Midbrain (tissue), 1 donor: ENCODE measurements around the gene ADGRA3.
"Not testable (repeated sequence)": the region's sequence is repeated elsewhere in the genome, so short reads cannot be mapped to it uniquely, and the experiment has no call there.

Experiments
- DNase-seq: peaks from one replicate; lab custom pipeline; 2025; lab: John Stamatoyannopoulos, UW

Gene ADGRA3

DNA sequence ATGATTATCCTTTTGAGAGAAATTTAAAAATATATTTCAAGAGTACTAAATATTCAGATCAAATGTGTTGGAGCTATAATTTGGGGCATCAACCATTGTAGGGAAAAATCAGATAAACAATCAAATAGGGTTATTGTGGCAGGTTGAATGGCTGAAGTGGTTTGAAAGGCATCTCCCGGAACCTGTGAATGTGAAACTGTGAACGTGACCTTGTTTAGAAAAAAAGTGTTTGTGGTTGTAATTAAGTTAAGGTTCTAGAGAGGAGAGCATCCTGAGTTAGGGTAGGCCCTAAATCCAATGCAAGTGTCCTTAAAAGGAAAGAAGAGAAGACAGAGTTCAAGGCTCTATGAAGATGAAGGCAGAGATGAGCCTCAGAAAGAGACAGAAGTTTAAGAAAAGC is 37.4 kb downstream of the ADGRA3 start:
- no peak for DNase-seq

DNA sequence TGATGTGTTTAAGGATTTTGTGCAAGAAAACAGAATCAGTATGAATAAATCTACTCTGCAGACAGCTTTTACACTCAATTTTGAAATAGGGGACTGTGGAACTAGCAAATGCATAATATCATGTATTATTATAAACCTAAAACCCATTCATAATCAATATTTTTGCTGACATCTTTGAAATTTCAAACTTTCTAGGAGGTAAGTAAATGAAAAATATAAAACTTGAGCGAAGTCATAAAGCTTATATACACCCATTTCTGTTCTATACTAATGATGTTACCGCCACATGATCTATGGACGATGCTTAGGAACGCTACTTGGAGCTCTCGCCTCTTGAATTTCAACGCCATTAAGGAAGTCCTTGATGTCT is 38.1 kb downstream of the ADGRA3 start:
- no peak for DNase-seq

DNA sequence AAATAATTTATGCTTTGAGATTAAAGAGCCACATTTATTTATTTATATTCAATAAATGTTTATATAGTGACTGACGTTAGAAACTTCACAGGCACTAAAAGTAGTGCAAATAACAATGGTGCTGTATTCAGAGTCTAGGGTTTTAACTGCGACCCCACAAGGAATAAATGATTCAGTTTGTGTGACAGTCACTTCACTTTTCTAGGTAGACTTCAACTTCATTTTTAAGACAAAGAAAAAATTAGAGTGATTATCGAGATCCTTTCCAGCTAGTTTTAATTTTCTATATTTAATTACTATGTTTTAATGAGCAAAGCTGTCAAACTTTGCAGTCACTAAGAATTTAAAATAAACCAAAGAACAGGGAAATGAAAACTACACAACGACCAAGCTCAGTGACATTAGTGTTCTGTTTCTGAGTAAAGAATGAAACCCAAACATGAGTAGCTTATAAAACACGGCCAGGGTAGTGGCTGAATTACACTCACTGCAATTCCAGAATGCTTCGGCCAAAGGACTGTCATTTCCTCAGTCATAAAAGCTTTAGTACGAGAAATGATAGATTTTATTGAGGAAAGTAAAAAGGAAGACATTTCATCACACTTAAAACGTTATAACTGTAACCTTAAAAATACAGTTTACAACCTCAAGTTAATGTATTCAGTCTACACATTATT is 38.6 kb downstream of the ADGRA3 start:
- DNase-seq, result peak; percentile 9

DNA sequence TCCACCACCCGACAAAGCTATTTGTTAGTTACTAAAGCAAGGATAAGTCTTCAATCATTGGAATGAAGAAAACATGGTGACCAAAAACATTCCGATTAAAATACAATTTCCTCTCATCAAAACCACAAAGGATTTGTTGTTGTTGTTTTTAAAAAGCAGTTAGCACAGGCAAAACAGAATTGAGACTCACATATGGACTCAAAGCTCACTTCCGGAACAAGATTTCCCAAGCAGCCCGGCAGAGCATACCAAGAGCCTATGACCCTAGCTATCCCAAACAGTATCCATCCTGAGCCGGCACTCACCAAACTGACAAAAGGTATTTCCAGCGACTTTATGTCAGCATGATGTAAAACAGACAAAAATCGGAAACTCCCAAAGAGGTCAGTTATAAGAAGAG is 39.9 kb downstream of the ADGRA3 start:
- DNase-seq, result no peak

DNA sequence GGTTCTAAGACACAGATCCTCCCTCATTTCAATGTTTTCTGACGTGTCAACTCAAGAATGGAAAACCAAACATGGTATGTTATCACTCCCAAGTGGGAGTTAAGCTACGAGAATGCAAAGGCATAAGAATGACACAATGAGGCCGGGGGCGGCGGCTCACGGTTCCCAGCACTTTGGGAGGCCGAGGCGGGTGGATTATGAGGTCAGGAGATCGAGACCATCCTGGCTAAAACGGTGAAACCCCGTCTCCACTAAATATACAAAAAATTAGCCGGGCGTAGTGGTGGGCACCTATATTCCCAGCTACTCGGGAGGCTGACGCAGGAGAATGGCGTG is 40.6 kb downstream of the ADGRA3 start:
- DNase-seq, result not testable (repeated sequence)

DNA sequence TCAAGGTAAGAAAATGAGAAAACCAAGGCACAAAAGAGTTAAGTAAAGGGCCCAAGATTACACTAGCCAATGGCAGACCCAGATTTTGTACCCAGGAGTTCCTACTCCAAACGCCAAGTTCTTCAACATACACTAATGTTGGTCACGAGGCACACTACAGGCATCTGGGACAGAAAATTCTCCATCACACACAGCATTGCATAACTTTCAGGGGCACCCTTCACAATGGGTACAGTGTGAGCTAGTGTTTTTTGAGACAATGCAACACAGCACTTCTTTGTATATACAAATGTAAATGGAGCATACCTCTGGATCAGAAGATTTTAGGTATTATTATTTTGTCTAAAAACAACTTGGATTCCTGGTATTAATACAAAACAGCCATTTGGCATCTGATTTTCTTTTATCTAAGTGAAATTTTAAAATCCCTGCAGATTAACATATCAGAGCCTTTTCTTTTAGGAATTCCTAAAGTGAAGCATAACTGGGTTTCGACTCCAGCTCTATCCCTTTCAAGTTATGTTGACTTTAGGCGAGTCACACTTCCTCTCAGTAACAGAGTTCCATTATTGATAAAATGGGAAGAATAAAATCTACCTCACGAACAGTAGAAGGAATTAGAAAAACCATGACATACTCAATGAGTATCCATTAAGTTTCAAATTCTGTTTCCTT is 41.1 kb downstream of the ADGRA3 start:
- no peak for DNase-seq

DNA sequence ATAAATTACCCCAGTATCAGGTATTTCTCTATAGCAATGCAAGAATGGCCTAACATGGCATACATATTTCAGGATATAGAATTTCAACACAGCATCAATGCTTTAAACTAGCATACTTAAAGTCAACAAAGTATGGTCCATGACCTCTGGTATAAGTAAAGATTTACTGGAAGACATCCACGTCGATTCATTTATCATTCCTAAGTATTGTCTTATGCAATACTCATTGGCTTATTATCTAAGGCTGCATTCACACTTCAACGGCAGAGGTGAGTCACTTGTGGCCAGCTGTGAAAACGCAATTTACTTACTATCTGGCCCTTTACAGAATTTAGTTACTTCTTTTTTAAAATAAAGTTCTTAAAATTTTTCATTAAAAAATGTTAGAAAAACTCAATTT is 42.6 kb downstream of the ADGRA3 start:
- no peak for DNase-seq

DNA sequence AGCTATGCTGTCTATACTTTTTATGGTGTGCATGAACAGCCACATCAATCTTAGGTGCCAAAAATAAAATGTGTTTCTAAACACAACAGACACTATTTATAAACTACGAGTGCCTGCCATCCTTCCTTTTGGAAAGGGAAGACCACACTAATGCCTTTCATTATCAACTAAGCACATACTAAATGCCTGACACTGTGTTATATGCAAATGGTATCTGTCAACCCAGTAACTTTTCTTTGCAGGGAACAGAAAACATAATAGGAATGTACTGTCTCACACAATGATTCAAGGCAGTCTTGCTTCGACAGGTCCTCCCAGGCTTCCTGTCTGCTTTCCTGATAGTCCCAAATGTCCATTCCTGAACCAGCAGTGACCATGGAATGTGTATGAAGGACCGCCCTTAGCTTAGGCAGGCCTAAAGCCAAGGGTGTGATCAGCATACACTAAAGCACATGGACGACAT is 43.8 kb downstream of the ADGRA3 start:
- DNase-seq, result no peak

DNA sequence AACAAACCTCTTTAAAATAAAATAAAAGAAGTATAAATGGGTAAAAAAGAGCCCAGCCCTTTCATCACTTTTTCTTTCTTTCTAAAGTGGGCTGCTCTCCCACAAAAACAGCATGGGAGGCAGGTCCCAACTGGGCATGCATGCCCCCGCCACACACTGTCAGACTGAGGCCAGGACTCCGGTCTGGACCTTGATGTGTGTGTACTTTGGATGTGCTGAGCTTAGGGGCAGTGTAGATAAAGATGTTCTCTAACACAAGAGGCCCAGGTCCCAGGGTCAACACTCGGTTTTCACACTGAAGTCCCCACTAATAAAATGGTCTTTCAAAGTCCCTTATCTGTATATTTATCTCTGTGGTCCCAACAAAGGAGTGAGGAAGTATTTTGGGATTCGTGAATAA is 44.4 kb downstream of the ADGRA3 start:
- no peak for DNase-seq

DNA sequence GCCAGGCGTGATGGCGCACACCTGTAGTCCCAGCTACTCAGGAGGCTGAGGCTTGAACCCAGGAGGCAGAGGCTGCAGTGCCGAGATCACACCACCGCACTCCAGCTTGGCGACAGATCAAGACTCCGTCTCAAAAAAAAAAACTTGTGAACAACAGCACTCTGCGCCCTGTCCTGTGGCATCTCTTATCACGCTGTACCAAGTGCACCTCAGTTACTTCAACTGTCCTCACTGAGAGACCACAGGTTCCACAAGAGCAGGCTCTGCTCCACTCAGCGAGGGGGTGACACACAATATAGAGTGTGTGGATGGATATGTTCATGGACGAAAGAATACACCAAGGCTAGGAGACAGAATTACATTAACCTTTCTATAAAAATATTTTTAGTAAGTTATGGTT is 49.3 kb downstream of the ADGRA3 start:
- no peak for DNase-seq

DNA sequence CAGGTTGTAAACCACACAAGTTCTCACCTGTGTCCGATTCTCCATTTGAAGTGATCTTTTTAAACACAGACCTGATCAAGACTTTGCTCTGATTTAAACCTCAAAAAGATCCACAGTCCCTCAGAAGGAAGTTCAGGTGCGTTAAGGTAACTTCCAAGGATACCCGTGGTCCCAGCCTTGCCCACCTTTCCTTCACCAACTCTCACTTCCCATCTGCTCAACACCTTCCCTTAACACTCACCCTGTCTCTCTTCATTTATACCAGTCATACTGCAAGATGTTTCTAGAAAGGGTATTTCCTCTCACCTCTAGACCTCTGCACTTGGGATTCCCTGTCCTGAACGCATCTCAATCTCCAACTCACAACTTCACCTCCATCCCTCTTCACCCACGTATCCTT is 49.9 kb downstream of the ADGRA3 start:
- DNase-seq, result no peak

DNA sequence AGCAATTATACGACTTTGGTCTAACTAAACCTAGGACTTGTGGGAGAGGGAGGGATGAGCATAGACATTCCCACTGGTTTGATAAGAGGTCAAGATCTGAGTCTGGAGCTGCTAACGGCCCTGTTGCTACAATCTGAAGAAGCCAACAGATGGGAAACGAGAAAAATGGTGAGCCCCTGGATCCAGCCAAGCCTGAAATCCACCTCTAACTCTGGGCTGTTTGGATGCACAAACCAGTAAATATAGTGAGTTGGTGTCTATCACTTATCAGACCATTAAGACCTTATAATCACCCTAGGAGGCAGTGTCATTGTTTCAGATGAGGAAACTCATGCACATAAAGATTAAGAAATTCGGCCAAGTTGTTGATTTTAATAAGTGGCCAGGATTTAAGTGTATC is 50.5 kb downstream of the ADGRA3 start:
- no peak for DNase-seq

DNA sequence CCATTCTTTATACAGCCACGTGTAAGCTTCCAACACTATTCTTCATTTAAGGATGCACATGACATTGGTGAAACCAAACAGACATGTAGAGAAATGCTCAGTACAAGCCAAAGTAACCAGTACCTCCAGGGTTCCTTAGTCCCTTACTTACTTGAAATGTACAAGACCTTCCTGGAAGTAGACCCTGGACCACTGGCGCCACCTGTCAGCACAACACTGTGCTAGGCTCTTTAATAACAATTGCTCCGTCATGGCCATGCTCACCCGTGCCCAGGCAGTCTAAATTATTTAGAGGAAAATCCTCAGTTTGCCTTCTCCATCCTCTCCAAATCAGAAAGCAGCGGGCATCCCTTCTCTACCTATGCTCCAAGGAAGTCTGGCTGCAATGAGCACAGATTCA is 52.7 kb downstream of the ADGRA3 start:
- no peak for DNase-seq

DNA sequence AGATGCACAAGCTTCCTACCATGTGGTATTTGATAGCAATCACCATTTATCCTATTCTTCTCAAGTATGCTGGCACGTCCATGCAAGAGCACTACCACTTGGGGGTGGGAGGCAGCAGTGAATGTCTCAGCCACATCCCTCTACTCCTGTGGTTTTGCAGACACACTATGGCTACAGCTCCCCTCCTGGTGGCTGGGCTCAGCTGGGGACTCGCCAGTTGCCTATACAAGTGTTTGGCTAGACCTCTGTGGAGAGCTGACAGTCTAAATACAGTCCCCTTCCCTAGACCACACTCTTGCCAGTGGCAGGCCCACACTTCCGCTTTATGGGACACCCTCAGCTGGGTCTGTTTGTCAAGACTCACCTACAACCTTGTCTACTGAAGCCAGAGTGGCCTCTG is 53.2 kb downstream of the ADGRA3 start:
- DNase-seq, result no peak

DNA sequence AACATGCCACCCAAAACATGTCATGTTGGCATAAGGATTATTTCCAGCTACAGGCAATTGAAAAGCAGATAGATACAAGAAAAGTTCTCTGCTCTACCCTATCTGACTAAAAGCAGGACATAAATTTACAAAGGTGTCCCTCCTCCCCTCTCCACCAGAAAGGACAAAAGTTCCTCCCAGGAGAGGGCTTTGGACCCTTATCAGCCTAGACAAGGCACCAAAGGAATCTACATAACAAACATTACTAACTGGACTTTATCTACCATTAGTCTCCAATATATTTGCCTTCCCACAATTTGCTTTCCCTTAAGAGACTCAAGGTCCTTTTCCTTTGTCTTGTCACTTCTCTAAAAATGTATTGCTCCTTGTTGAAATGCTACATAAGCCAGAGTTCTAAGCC is 55.6 kb downstream of the ADGRA3 start:
- no peak for DNase-seq

DNA sequence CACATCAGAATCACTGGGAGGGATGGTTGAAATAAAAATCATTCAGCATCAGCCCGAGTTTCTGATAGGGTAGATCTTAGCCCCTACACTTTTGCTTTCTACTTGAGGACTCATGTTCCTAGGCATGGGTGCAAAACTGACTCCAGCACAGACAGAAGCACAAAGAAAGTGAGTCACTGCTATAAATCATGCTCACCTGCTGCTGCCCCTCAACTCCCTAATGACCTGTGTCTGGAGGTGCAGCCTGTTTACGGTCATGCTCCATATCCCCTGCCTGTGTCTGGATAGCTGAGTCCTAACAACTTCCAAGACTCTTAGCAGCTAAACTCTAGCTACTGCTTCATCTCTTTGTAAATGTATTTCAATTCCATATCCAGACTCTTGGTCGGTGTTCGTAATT is 57.8 kb downstream of the ADGRA3 start:
- no peak for DNase-seq

DNA sequence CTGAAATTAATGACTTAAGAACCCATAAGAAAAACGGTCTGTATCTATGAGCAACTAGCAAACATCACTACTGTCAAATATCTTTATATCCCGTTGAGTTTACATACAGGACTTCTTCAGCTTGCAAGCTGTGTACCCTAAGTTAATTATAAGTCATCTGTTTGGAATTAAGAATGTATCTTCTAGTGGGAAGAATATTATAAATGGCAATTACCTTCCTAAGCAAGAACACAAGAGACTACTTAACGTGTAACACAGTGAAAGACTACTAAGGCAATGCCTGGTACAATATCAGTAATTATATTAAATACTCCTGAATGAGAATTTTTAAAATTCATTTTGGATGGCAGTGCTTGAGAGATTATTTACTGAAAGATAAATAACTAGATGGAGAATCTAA is 58.5 kb downstream of the ADGRA3 start:
- no peak for DNase-seq

DNA sequence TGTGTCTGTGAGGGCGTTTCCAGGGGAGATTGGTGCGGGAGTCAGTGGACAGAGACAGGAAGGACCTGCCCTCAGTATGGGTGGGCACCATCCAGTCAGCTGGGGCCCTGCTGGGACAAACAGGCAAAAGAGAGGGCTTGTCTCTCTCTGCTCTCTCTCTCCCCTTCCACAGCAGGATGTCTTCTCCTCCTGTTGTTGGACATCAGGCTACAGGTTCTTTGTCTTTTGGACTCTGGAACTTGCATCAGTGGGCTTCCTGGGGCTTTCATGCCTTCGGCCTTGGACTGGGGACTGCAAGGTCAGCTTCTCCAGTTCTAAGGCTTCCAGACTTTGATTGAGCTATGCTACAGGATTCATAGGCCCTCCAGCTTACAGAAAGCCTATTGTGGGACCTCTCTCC is 59.6 kb downstream of the ADGRA3 start:
- no peak for DNase-seq

DNA sequence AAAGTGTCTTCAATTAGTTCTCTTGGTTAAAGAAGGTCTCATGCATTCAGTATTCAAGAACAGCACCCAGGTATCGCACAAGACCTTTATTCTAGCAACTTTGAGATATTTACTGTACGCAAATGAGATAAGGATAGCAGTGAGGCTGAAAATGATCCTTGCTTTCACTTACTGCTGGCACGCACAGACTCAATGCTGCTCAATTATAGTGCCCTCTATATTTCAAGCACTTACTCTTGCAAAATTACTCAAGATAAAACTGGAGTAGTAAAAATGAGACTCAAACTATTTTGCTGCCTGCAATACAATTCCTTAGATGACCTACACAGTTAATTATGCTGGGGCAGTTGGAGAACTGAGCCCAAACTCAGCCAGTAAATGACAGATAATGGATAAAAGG is 60.9 kb downstream of the ADGRA3 start:
- no peak for DNase-seq

DNA sequence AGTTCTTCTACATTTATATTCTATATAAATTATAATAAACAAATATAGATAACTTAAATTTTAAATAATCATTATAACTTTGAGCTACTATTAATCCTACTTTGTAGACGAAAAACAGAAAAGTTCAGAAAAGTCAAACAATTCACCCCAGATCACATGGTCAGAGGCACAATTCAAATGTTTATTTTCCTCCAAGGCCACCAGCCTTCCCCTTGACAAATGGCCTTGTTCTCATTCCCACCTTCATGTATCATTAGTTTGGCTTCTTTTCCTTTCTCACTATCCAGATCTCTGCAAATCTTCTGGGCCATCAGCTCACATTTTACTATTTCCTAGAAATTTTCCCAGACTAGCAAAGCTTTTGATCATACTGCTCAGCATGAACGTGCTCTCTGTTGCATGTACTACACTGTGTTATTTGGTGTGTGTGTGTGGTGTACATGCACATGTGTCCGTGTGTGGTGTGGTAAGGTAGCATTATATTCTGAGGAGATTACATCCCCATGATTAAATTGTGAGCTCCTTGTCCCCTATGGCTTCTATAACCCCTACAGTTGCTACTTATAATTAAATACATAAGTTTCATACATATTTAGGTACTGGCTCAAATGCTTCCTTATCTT is 61.5 kb downstream of the ADGRA3 start:
- no peak for DNase-seq

DNA sequence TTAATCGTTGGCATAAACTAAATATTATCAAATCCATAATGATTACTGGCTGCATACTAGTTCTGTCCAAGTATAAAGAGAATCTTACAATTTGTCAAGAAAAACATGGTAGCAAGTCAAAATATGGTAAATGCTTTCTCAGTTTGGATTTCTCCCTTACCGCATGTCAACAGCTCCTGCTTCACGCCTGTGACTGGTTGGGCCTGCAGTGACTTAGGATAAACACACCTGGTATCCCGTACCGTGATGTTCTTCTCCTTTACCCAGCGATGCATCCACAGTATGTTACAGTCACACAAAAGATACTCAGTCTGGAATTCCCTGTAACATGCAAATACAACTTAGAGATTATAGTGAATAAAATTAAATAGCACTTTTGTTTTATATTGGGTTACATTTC is 71.1 kb downstream of the ADGRA3 start:
- no peak for DNase-seq

DNA sequence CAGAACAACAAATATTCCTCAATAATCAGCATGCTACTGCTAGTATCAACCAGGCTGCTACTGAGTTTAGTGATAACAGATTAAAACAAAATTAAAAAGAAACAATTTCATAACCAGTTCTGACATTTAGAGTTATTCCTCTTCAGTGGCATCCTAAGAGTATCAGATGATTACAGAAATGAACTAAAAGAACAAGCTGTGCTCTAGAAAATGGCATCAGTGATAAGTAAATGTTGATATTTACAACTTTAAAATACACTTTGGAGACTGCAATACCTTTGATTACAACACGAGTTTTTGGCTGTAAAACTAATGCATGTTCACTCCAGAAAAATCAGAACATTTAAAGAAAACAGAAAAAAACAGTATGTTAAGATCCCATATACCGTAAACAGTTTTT is 72.9 kb downstream of the ADGRA3 start:
- DNase-seq, result no peak

DNA sequence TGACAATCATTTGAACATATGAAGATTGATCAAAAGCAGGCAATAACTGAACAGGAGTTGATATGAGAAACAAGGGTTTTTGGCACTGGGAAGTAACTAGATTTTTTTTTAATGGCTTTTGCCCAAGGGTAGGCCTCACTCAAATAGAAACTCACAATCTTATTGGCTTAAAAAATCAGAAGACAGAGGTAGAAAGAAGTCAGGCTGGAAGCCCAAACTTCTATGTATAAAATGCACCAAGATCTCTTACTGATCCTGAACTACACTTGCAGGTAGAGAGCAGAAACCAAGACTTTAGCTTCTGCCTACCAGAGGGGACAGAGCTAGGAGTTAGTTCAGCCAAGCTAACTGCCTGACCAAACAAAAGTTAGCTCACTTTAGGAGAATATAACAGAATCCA is 74.9 kb downstream of the ADGRA3 start:
- no peak for DNase-seq

DNA sequence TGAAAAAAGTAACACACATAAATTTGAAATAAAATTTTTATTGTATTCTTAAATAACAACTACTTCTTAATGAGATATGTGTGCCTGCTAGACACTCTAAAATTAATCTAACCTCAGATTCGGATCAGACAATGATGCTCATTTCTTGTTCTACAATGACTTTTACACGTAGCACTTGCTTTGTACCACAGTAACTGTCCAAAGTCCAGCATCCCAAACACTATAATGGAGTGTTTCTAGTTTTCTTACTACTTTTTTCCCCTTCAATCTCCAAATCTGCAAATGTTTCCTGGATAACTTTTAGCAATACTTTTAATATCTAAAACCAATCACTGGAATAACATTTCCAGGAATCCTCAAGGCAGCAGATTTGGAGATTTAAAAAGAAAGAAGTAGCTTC is 75.9 kb downstream of the ADGRA3 start:
- no peak for DNase-seq
